Measurements from ENCODE around the gene BZW2. TPM values are rescaled to one million over a fixed set of nuclear protein-coding genes. Genes with fewer than 3 reads are reported as not detected.

Gene BZW2
- total RNA-seq, 2 experiments from 2014 or later, result 118 to 122 TPM

GRCh38 chr7:16710651-16711050, 64.7 kb downstream of the BZW2 start:
- intact Hi-C loops (cut with micrococcal nuclease), result loop anchor here (5.0 kb wide), 1 partner anchor 427 kb away; no protein-coding TSS in a partner anchor
- H3K27me3 Mint-ChIP-seq (ENCODE audit: low read depth), result no peaks in the 10 kb centered on the region
- CTCF ChIA-PET, result no interaction called here
- no peak overlapping the region for H3K27ac Mint-ChIP-seq
- peaks cover 1% of the 10 kb centered on the region for H3K9me3 Mint-ChIP-seq
- no peak for DNase-seq
- peaks cover 37% of the 10 kb centered on the region for H3K36me3 Mint-ChIP-seq (ENCODE audit: low read depth)
- no peak overlapping the region for H3K4me3 Mint-ChIP-seq
- peaks cover 25% of the 10 kb centered on the region for H3K4me1 Mint-ChIP-seq (ENCODE audit: low read depth)

DNA sequence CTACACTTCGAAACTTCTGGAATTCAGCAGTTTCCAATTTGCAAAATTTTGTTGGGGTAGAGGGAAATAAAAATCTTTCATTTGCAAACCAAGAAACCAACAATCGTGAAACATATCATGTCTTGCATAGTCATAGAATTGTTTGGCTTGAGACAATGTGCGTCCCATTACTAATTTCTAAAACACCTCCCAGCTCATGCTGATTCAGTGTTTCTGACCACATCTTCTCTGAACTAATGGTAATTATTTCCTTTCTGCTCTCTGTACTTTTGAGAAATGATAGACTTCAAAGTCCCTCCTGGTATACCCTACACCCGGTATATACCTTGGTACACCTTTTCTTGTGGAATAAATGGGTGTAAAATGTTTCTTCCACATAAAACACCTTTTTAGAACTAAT, 65.7 kb downstream of the BZW2 start:
- Mint-ChIP-seq H3K4me1 (ENCODE audit: low read depth) (peaks cover 19% of the 10 kb centered on the region), H3K27me3 (ENCODE audit: low read depth) (no peaks in the 10 kb centered on the region), H3K36me3 (ENCODE audit: low read depth) (peaks cover 31% of the 10 kb centered on the region), H3K4me3 (no peak overlapping the region), H3K27ac (no peak overlapping the region), H3K9me3 (peaks cover 1% of the 10 kb centered on the region)
- CTCF ChIA-PET, result no interaction called here
- intact Hi-C loops (cut with micrococcal nuclease), result loop anchor here (1.0 to 5.0 kb wide), 3 partner anchors 65 to 426 kb away; partner anchors contain the start of gene BZW2
- DNase-seq, result peak; percentile 18

DNA sequence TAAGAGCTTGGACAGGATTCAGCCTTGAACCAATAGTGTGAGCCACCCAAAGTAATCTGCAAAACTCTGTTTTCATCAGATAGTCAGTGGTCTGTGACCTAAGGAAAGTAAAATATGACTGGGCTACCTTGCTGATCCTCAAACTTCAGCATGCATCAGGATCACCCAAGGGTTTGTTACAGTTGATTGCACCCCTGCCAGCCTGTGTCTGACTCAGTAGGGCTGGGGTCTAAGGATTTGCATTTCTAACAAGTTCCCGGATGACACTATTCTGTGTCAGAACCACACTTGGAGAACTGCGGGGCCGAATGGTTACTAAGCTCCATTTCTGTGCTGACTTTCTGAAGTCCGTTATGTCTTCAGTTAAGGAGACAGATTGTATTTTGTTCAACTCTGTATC, 66.9 kb downstream of the BZW2 start:
- peaks cover 16% of the 10 kb centered on the region for H3K4me1 Mint-ChIP-seq (ENCODE audit: low read depth)
- no peak for DNase-seq
- no peaks in the 10 kb centered on the region for H3K27me3 Mint-ChIP-seq (ENCODE audit: low read depth)
- intact Hi-C loops (cut with micrococcal nuclease), result loop anchor here (1.0 to 5.0 kb wide), 3 partner anchors 66 to 424 kb away; partner anchors contain the start of gene BZW2
- H3K9me3 Mint-ChIP-seq, result peaks cover 1% of the 10 kb centered on the region
- H3K27ac Mint-ChIP-seq, result no peak overlapping the region
- H3K4me3 Mint-ChIP-seq, result no peak overlapping the region
- CTCF ChIA-PET, result no interaction called here
- H3K36me3 Mint-ChIP-seq (ENCODE audit: low read depth), result peaks cover 24% of the 10 kb centered on the region

DNA sequence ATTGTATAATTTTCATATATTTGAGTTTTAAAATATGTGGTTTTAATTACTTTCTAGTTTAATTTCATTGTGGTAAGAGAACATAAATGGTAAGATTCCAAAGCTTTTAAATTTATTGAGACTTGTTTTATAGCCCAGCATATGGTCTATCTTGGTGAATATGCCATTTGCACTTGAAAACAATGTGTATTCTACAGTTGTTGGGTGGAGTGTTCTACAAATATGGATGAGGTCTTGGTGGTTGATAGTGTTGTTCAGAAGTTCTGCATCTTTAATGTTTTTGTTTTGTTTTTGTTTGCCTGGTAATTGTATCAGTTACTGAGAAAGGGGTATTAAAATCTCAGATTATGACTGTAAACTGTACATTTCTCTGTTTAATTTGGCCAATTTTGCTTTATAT, 69.9 kb downstream of the BZW2 start:
- H3K4me3 Mint-ChIP-seq, result no peak overlapping the region
- no peaks in the 10 kb centered on the region for H3K27me3 Mint-ChIP-seq (ENCODE audit: low read depth)
- peaks cover 17% of the 10 kb centered on the region for H3K4me1 Mint-ChIP-seq (ENCODE audit: low read depth)
- H3K36me3 Mint-ChIP-seq (ENCODE audit: low read depth), result peaks cover 15% of the 10 kb centered on the region
- no peak for DNase-seq
- CTCF ChIA-PET, result no interaction called here
- H3K9me3 Mint-ChIP-seq, result peaks cover 1% of the 10 kb centered on the region
- H3K27ac Mint-ChIP-seq, result no peak overlapping the region
- intact Hi-C loops (cut with micrococcal nuclease), result no loop called here

DNA sequence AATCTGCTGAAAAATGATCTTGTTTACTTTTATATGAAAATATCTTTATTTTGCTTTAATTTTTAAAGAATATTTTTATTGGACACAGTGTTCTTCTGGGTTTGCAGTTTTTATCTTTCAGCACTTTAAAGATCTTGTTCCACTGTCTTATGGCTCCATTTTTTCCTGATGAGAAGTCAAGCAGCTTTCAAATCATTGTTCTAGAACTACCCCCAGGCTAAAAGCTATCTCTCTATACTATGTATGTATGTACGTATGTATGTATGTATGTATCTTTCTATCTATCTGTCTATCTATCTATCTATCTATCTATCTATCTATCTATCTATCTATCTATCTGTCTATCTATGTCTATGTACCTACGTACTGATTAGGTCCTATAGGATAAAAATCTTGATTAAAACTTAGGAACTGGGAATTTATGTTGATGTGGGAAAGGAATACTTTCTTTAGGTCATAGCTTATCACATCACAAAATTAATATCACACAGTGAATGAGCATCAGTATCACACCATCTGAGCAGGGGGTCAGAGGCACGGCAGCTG, 72.2 kb downstream of the BZW2 start:
- DNase-seq, result no peak
- H3K27ac Mint-ChIP-seq, result no peak overlapping the region
- intact Hi-C loops (cut with micrococcal nuclease), result no loop called here
- CTCF ChIA-PET, result no interaction called here
- no peaks in the 10 kb centered on the region for H3K9me3 Mint-ChIP-seq
- no peak overlapping the region for H3K4me3 Mint-ChIP-seq
- H3K4me1 Mint-ChIP-seq (ENCODE audit: low read depth), result peaks cover 20% of the 10 kb centered on the region
- H3K36me3 Mint-ChIP-seq (ENCODE audit: low read depth), result peaks cover 6% of the 10 kb centered on the region
- no peaks in the 10 kb centered on the region for H3K27me3 Mint-ChIP-seq (ENCODE audit: low read depth)

- Mint-ChIP-seq H3K4me1 (ENCODE audit: low read depth) (peaks cover 22% of the 10 kb centered on the region), H3K27ac (no peak overlapping the region), H3K4me3 (no peak overlapping the region), H3K27me3 (ENCODE audit: low read depth) (no peaks in the 10 kb centered on the region), H3K36me3 (ENCODE audit: low read depth) (peaks cover 5% of the 10 kb centered on the region), H3K9me3 (no peaks in the 10 kb centered on the region)
- CTCF ChIA-PET, result interaction anchor here (0.6 kb wide), 1 partner anchor 95 kb away, joined by 3 read pairs; no protein-coding TSS in a partner anchor
- intact Hi-C loops (cut with micrococcal nuclease), result no loop called here
- no peak for DNase-seq
Observed at GRCh38 chr7:16719699-16720098, 73.7 kb downstream of the BZW2 start.

- intact Hi-C loops (cut with micrococcal nuclease), result no loop called here
- Mint-ChIP-seq H3K4me3 (no peak overlapping the region), H3K27me3 (ENCODE audit: low read depth) (no peaks in the 10 kb centered on the region), H3K4me1 (ENCODE audit: low read depth) (peaks cover 22% of the 10 kb centered on the region), H3K9me3 (no peaks in the 10 kb centered on the region), H3K36me3 (ENCODE audit: low read depth) (peaks cover 3% of the 10 kb centered on the region), H3K27ac (peak overlapping the region; percentile 41)
- CTCF ChIA-PET, result no interaction called here
- peak; percentile 23 for DNase-seq
Observed at GRCh38 chr7:16721541-16721940, 75.6 kb downstream of the BZW2 start.

DNA sequence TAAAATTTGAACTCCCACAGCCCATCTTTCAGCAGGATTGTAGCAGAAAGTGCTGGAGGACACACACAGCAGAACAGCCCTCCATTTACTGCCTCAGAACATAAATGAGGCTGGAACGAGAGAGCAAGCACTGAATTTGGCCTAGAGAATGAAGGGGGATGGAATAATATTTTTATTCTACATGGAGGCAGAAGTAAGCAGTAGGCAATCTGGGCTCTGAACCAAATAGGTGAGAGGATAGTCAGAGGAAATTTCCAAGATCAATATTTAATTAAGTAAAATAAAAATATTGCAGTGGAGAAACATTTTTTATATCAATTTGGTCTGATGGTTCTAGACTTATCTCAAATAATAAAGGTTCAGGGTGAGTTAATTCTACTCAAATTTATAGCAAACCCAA, 78.4 kb downstream of the BZW2 start:
- DNase-seq, result no peak
- H3K27me3 Mint-ChIP-seq (ENCODE audit: low read depth), result no peaks in the 10 kb centered on the region
- CTCF ChIA-PET, result no interaction called here
- no peak overlapping the region for H3K27ac Mint-ChIP-seq
- H3K4me1 Mint-ChIP-seq (ENCODE audit: low read depth), result peaks cover 22% of the 10 kb centered on the region
- no peaks in the 10 kb centered on the region for H3K9me3 Mint-ChIP-seq
- no peak overlapping the region for H3K4me3 Mint-ChIP-seq
- peaks cover 3% of the 10 kb centered on the region for H3K36me3 Mint-ChIP-seq (ENCODE audit: low read depth)
- intact Hi-C loops (cut with micrococcal nuclease), result no loop called here

- H3K9me3 Mint-ChIP-seq, result no peaks in the 10 kb centered on the region
Observed at GRCh38 chr7:16726189-16726588, 80.2 kb downstream of the BZW2 start.

DNA sequence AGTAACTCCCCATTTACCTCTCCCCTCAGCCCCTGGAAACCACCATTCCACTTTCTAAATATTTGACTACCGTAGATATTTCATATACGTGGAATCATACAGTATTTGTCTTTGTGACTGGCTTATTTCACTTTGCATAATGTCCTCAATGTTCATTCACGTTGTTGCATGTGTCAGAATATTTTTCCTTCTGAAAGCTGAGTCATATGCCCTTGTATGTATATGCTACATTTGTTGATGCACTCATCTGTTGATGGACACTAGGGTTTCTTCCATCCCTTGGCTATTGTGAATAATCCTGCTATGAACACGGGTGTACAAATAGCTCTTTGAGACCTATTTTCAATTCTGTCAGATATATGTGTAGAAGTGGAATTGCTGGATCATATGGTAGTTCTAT, 81.8 kb downstream of the BZW2 start:
- intact Hi-C loops (cut with micrococcal nuclease), result no loop called here
- DNase-seq, result no peak
- H3K9me3 Mint-ChIP-seq, result no peaks in the 10 kb centered on the region
- no peak overlapping the region for H3K4me3 Mint-ChIP-seq
- peaks cover 6% of the 10 kb centered on the region for H3K4me1 Mint-ChIP-seq (ENCODE audit: low read depth)
- no peak overlapping the region for H3K27ac Mint-ChIP-seq
- CTCF ChIA-PET, result no interaction called here
- H3K36me3 Mint-ChIP-seq (ENCODE audit: low read depth), result peaks cover 3% of the 10 kb centered on the region
- no peaks in the 10 kb centered on the region for H3K27me3 Mint-ChIP-seq (ENCODE audit: low read depth)

More at GRCh38 chr7:16726189-16726588, 80.2 kb downstream of the BZW2 start:
- Mint-ChIP-seq H3K4me1 (ENCODE audit: low read depth) (peaks cover 18% of the 10 kb centered on the region), H3K27ac (no peak overlapping the region), H3K36me3 (ENCODE audit: low read depth) (peaks cover 3% of the 10 kb centered on the region), H3K4me3 (no peak overlapping the region), H3K27me3 (ENCODE audit: low read depth) (no peaks in the 10 kb centered on the region)
- CTCF ChIA-PET, result no interaction called here
- intact Hi-C loops (cut with micrococcal nuclease), result no loop called here
- no peak for DNase-seq

- intact Hi-C loops (cut with micrococcal nuclease), result no loop called here
- CTCF ChIA-PET, result no interaction called here
- H3K36me3 Mint-ChIP-seq (ENCODE audit: low read depth), result no peaks in the 10 kb centered on the region
- no peak for DNase-seq
- H3K27me3 Mint-ChIP-seq (ENCODE audit: low read depth), result no peaks in the 10 kb centered on the region
- H3K27ac Mint-ChIP-seq, result no peak overlapping the region
- no peaks in the 10 kb centered on the region for H3K9me3 Mint-ChIP-seq
- no peaks in the 10 kb centered on the region for H3K4me1 Mint-ChIP-seq (ENCODE audit: low read depth)
- H3K4me3 Mint-ChIP-seq, result no peak overlapping the region
Observed at GRCh38 chr7:16728811-16729210, 82.8 kb downstream of the BZW2 start.

DNA sequence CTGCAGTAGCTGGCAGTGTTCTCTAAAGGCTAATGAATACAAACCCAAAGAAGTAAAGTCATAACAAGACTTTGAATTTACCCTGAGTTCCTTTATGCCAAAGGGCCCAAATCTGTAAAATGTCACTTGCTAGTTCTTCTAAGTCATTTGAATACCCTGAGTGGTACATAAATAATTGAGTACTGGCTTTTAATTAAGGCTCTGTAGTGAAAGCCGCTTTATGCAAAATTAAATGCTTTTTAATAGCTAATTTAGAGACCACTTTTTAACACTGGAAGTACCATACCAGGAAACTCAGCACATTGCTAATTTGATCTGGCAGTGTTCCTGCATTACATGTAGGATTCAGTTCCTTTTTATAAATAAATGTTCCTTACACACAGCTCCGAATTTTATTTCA, 83.6 kb downstream of the BZW2 start:
- Mint-ChIP-seq H3K36me3 (ENCODE audit: low read depth) (no peaks in the 10 kb centered on the region), H3K4me3 (no peak overlapping the region), H3K4me1 (ENCODE audit: low read depth) (no peaks in the 10 kb centered on the region), H3K9me3 (no peaks in the 10 kb centered on the region), H3K27ac (no peak overlapping the region), H3K27me3 (ENCODE audit: low read depth) (no peaks in the 10 kb centered on the region)
- intact Hi-C loops (cut with micrococcal nuclease), result no loop called here
- no peak for DNase-seq
- CTCF ChIA-PET, result no interaction called here

DNA sequence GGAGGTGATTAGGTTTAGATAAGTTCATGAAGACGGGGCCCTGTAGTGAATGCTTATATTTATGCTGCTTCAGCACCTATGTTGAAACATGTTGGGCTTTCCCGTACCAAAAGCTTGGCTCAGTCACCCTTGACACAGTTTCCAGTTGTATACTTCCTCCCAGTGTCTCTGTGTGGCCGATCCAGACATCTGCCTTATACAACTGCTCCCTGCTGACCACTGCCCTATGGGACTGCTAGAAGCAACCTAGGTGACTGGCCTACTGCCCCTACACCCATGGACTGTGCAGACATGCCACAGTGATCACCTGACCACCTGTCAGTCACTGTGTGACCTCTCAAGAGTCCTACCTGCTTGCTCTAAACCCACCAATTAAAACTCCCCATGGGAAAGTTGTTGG, 85.0 kb downstream of the BZW2 start:
- CTCF ChIA-PET, result no interaction called here
- Mint-ChIP-seq H3K9me3 (no peaks in the 10 kb centered on the region), H3K36me3 (ENCODE audit: low read depth) (no peaks in the 10 kb centered on the region), H3K4me1 (ENCODE audit: low read depth) (no peaks in the 10 kb centered on the region), H3K4me3 (no peak overlapping the region), H3K27ac (no peak overlapping the region), H3K27me3 (ENCODE audit: low read depth) (no peaks in the 10 kb centered on the region)
- intact Hi-C loops (cut with micrococcal nuclease), result no loop called here
- no peak for DNase-seq

Data from activated naive CD4-positive, alpha-beta T cell treated with anti-CD3 and anti-CD28 coated beads for 36 hours (primary cell).